Measurements from ENCODE around the gene CIP2A. TPM values are rescaled to one million over a fixed set of nuclear protein-coding genes. Genes with fewer than 3 reads are reported as not detected.

CIP2A gene
- total and polyA plus RNA-seq, 2 of the 8 experiments (the other 6 are each of a cell fraction or from before 2014, with no cell fraction given) = 11.9 to 38.0 TPM

GRCh38 chr3:108565506-108565905, 23.7 kb downstream of the CIP2A start:
- Histone ChIP-seq H3K36me3 (ENCODE audit: control insufficient read depth in 2 of 4, insufficient read depth in 4 of 4, low read length in 3 of 4) (peaks cover 0 to 72% (median 20%) of the 10 kb centered on the region in 4 experiments), H3K9ac (replicated peaks in 1 of 4; ENCODE audit: extremely low read depth in 1 of 4, low read depth in 3 of 4, low read length in 3 of 4) (no peak overlapping the region), H3K27me3 (replicated peaks in 1 of 4; ENCODE audit: control insufficient read depth in 3 of 4, extremely low read depth in 1 of 4, insufficient read depth in 3 of 4, low read length in 3 of 4) (no peaks in the 10 kb centered on the region), H2BK15ac (ENCODE audit: low read length) (no peak overlapping the region), H2AFZ (ENCODE audit: low read length) (no peak overlapping the region), H3K18ac (ENCODE audit: extremely low read depth, low read length) (no peak overlapping the region), H2AK5ac (ENCODE audit: low read depth, low read length) (no peak overlapping the region), H2BK12ac (ENCODE audit: low read depth, low read length) (no peak overlapping the region), H4K5ac (ENCODE audit: insufficient read length, low read depth, low read length) (no peak overlapping the region), H3K4me1 (replicated peaks in 1 of 4; ENCODE audit: control insufficient read depth in 3 of 4, insufficient read depth in 4 of 4, low read length in 3 of 4) (no peaks in the 10 kb centered on the region), H2BK20ac (ENCODE audit: low read length) (no peak overlapping the region), H3K4me3 (ENCODE audit: extremely low read depth in 1 of 4, insufficient read depth in 2 of 4, low read depth in 3 of 4, low read length in 4 of 4) (no peak overlapping the region), H3K23ac (ENCODE audit: insufficient read length) (no peak overlapping the region), H3K4ac (replicated peaks; ENCODE audit: insufficient read length, low read depth, low read length) (no peak overlapping the region), H3K56ac (replicated peaks; ENCODE audit: insufficient read length, low read depth, low read length) (no peak overlapping the region), H4K8ac (ENCODE audit: extremely low read depth, insufficient read depth, low read length) (no peak overlapping the region), H2BK120ac (replicated peaks; ENCODE audit: low read depth, low read length) (no peak overlapping the region), H3K79me1 (ENCODE audit: low read depth, low read length) (no peaks in the 10 kb centered on the region), H4K20me1 (replicated peaks in 1 of 2; ENCODE audit: control insufficient read depth in 1 of 2, insufficient read depth in 2 of 2, low read length in 2 of 2) (no peaks in the 10 kb centered on the region), H3K4me2 (ENCODE audit: insufficient read depth in 1 of 2, low read depth in 2 of 2, low read length in 2 of 2) (no peak overlapping the region), H4K91ac (replicated peaks; ENCODE audit: insufficient read length, low read length) (no peak overlapping the region), H3K79me2 (ENCODE audit: control insufficient read depth in 1 of 2, insufficient read depth in 2 of 2, low read length in 2 of 2) (no peaks in the 10 kb centered on the region), H3K14ac (ENCODE audit: insufficient read length) (no peak overlapping the region), H3K9me3 (ENCODE audit: insufficient read depth in 2 of 2, low read depth in 1 of 2, low read length in 1 of 2) (no peaks in the 10 kb centered on the region), H3K23me2 (ENCODE audit: low read depth, low read length) (no peaks in the 10 kb centered on the region), H3K27ac (ENCODE audit: low read depth, low read length) (no peak overlapping the region), H2BK5ac (ENCODE audit: low read depth, low read length) (no peak overlapping the region)
- WGBS, 2 experiments (ENCODE audit: extremely low coverage in 1 of 2, insufficient coverage in 1 of 2, insufficient read length in 1 of 2, insufficient replicate concordance in 2 of 2, low coverage in 1 of 2, low lambda C conversion rate in 2 of 2, missing lambda C conversion rate in 1 of 2) = 95% methylated on average over 3 of the region's 3 CpGs; no CpG with 5 or more reads in 1 of the 2 experiments
- FAIRE-seq (no peak), DNase-seq (ENCODE audit: low read depth in 1 of 2, low spot score in 2 of 2) (no peak)
- no peak for TF ChIP-seq RXRA (IDR thresholded peaks at IDR 0.05; ENCODE audit: insufficient read depth, low read depth, low read length)
- ChIA-PET POLR2A (ENCODE audit: partially characterized antibody) (no interaction called here), CTCF (ENCODE audit: partially characterized antibody) (interaction anchor here (1.1 to 1.7 kb wide), 2 partner anchors 11 to 12 kb away, joined by 4 read pairs; no protein-coding TSS in a partner anchor)
